SU-DHL-6 (cell line): Measurements from ENCODE around the gene AKT1.

Experiments used
- CTCF ChIP-seq: fragments of 200-600 bp; sonication (generic); IDR thresholded peaks from one replicate; pipeline ENCODE4 v1.5.1; 2017; ENCODE audit warnings: antibody characterized with exemption, mild to moderate bottlenecking, low read length, moderate library complexity; ENCODE audit not compliant: insufficient read depth, poor library complexity, severe bottlenecking
- EZH2phosphoT487 ChIP-seq: fragments of 200-600 bp; sonication (generic), shearing (Covaris generic); conservative IDR thresholded peaks from 2 replicates; pipeline ENCODE4 v1.6.1; 2018; ENCODE audit warnings: mild to moderate bottlenecking, antibody characterized with exemption, low read length, moderate library complexity, mixed read lengths

- no peak for TF ChIP-seq CTCF
- TF ChIP-seq EZH2phosphoT487, result no peak
Measured at GRCh38 chr14:104844306-104845032, 48.9 kb upstream of the AKT1 start.
